SU-DHL-6 (cell line): Measurements from ENCODE around the gene PID1.

ENCODE experiments used
- H2AFZ ChIP-seq: fragments of 200-600 bp; sonication (generic); 2 replicates; pipeline ENCODE4 v1.6.1; 2014; ENCODE audit warnings: low read depth, mild to moderate bottlenecking, moderate library complexity, mixed read lengths, antibody characterized with exemption, low read length; ENCODE audit not compliant: severe bottlenecking
- H3F3A ChIP-seq: fragments of 200-600 bp; shearing (Covaris generic); 2 replicates; pipeline ENCODE4 v1.6.0; 2016; ENCODE audit warnings: antibody characterized with exemption, mild to moderate bottlenecking; ENCODE audit not compliant: insufficient read depth
- H3K27ac ChIP-seq: fragments of 200-600 bp; sonication (generic); 2 replicates; pipeline ENCODE4 v1.5.1; 2016; ENCODE audit warnings: low read depth, mild to moderate bottlenecking, low read length, moderate library complexity, mixed read lengths
- H3K27me3 ChIP-seq: fragments of 200-600 bp; sonication (generic), shearing (Covaris generic); 2 replicates; pipeline ENCODE4 v1.6.0; 2014; ENCODE audit warnings: mild to moderate bottlenecking, low read length
- H3K36me3 ChIP-seq: fragments of 200-600 bp; sonication (generic); 2 replicates; pipeline ENCODE4 v1.6.1; 2014; ENCODE audit warnings: mild to moderate bottlenecking, low read length, mixed read lengths
- H3K4me2 ChIP-seq: fragments of 300-600, 200-600 bp; shearing (Covaris generic), sonication (generic); 2 replicates; pipeline ENCODE4 v1.6.0; 2014; ENCODE audit warnings: low read length, low read depth, mild to moderate bottlenecking; ENCODE audit not compliant: poor library complexity, severe bottlenecking
- H3K4me3 ChIP-seq: fragments of 200-600 bp; sonication (generic); 2 replicates; pipeline ENCODE4 v1.5.1; 2014; ENCODE audit warnings: antibody characterized with exemption, low read length, mild to moderate bottlenecking, mixed read lengths; ENCODE audit not compliant: insufficient read depth, poor library complexity, severe bottlenecking
- H3K79me2 ChIP-seq: fragments of 200-600 bp; sonication (generic); 2 replicates; pipeline ENCODE4 v1.6.1; 2014; ENCODE audit warnings: mild to moderate bottlenecking, low read length, moderate library complexity; ENCODE audit not compliant: insufficient read depth
- H3K9ac ChIP-seq: fragments of 200-600 bp; sonication (generic); 2 replicates; pipeline ENCODE4 v1.7.0; 2014; ENCODE audit warnings: mild to moderate bottlenecking, low read length
- H3K9me2 ChIP-seq: fragments of 200-600 bp; sonication (generic); replicated peaks from 2 replicates; pipeline ENCODE4 v1.6.1; 2014; ENCODE audit warnings: low read length; ENCODE audit not compliant: insufficient read depth
- H3K9me3 ChIP-seq: fragments of 200-600 bp; sonication (generic); 2 replicates; pipeline ENCODE4 v1.6.1; 2014; ENCODE audit warnings: low read length, mixed read lengths; ENCODE audit not compliant: insufficient read depth
- H4K20me1 ChIP-seq: fragments of 200-600 bp; sonication (generic); 2 replicates; pipeline ENCODE4 v1.6.1; 2014; ENCODE audit warnings: low read depth, mild to moderate bottlenecking, antibody characterized with exemption, low read length, moderate library complexity, mixed read lengths
- CTCF ChIP-seq: fragments of 200-600 bp; sonication (generic); IDR thresholded peaks from one replicate; pipeline ENCODE4 v1.5.1; 2017; ENCODE audit warnings: antibody characterized with exemption, mild to moderate bottlenecking, low read length, moderate library complexity; ENCODE audit not compliant: insufficient read depth, poor library complexity, severe bottlenecking
- EZH2phosphoT487 ChIP-seq: fragments of 200-600 bp; sonication (generic), shearing (Covaris generic); conservative IDR thresholded peaks from 2 replicates; pipeline ENCODE4 v1.6.1; 2018; ENCODE audit warnings: mild to moderate bottlenecking, antibody characterized with exemption, low read length, moderate library complexity, mixed read lengths

Gene PID1

GRCh38 chr2:229104025-229104424 lies 167.1 kb downstream of the PID1 start:
- H3K79me2 ChIP-seq: no peaks in the 10 kb centered on the region
- no peak overlapping the region for H3K9ac ChIP-seq
- H3K36me3 ChIP-seq: no peaks in the 10 kb centered on the region
- no peaks in the 10 kb centered on the region for H4K20me1 ChIP-seq
- no peaks in the 10 kb centered on the region for H3K9me2 ChIP-seq
- no peak overlapping the region for H2AFZ ChIP-seq
- H3K9me3 ChIP-seq: no peaks in the 10 kb centered on the region
- no peaks in the 10 kb centered on the region for H3K27me3 ChIP-seq
- H3K4me3 ChIP-seq: no peak overlapping the region
- no peak overlapping the region for H3K4me2 ChIP-seq
- H3K27ac ChIP-seq: no peak overlapping the region
- no peaks in the 10 kb centered on the region for H3F3A ChIP-seq
- TF ChIP-seq EZH2phosphoT487 (no peak), CTCF (no peak)

DNA sequence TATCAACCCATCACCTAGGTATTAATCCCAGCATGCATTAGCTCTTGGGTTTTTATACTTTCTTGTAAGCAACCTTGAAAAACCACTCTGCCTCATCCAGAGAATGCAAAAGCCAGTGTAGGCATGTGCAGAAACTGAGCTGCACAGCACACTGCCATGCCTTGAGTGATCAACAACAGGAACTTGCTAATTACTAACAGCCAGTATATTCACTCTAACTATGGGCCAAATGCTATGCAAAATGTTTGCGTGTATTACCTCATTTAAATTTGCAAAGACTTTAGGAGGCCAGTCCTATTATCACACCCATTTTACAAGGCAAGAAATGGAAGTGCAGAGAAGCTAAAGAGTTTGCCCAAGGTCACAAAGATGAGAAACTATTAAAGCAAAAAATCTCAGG lies 169.8 kb downstream of the PID1 start:
- no peaks in the 10 kb centered on the region for H3K79me2 ChIP-seq
- no peaks in the 10 kb centered on the region for H3K9me2 ChIP-seq
- no peak overlapping the region for H3K4me2 ChIP-seq
- H3K9ac ChIP-seq: no peak overlapping the region
- H3K36me3 ChIP-seq: no peaks in the 10 kb centered on the region
- no peak overlapping the region for H3K27ac ChIP-seq
- H3K27me3 ChIP-seq: no peaks in the 10 kb centered on the region
- no peak overlapping the region for H2AFZ ChIP-seq
- no peak overlapping the region for H3K4me3 ChIP-seq
- TF ChIP-seq EZH2phosphoT487 (no peak), CTCF (no peak)
- H3K9me3 ChIP-seq: no peaks in the 10 kb centered on the region
- no peaks in the 10 kb centered on the region for H4K20me1 ChIP-seq
- H3F3A ChIP-seq: no peaks in the 10 kb centered on the region

DNA sequence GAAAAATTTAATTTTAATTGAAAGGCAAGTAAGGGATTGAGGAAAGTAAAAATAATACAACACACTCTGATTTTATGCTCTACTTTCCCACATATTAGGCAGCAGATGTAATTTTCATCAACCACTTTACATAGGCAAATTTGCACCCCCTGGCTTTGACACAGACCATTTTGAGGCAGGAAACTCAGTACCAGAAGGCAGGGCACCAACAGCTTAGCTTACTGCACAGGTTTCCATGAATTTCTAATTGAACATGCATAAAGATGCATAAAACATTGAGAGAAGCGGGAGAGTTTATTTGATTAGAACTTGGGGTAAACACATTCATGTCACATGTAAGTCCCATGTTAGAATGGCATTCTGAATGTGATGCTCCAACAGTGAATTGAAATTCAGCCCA lies 171.9 kb downstream of the PID1 start:
- TF ChIP-seq CTCF (no peak), EZH2phosphoT487 (no peak)
- Histone ChIP-seq H3K79me2 (no peaks in the 10 kb centered on the region), H3K36me3 (no peaks in the 10 kb centered on the region), H3K9ac (no peak overlapping the region), H3K27ac (no peak overlapping the region), H4K20me1 (no peaks in the 10 kb centered on the region), H2AFZ (no peak overlapping the region), H3K27me3 (no peaks in the 10 kb centered on the region), H3K9me3 (no peaks in the 10 kb centered on the region), H3K4me2 (no peak overlapping the region), H3K4me3 (no peak overlapping the region), H3F3A (no peaks in the 10 kb centered on the region), H3K9me2 (no peaks in the 10 kb centered on the region)

- no peaks in the 10 kb centered on the region for H3K27me3 ChIP-seq
- no peaks in the 10 kb centered on the region for H3K36me3 ChIP-seq
- H3K79me2 ChIP-seq: no peaks in the 10 kb centered on the region
- H3K27ac ChIP-seq: no peak overlapping the region
- H3K4me2 ChIP-seq: no peak overlapping the region
- H2AFZ ChIP-seq: no peak overlapping the region
- no peaks in the 10 kb centered on the region for H3K9me3 ChIP-seq
- H3K9ac ChIP-seq: no peak overlapping the region
- no peak overlapping the region for H3K4me3 ChIP-seq
- H3K9me2 ChIP-seq: no peaks in the 10 kb centered on the region
- no peaks in the 10 kb centered on the region for H3F3A ChIP-seq
- TF ChIP-seq EZH2phosphoT487 (no peak), CTCF (no peak)
- no peaks in the 10 kb centered on the region for H4K20me1 ChIP-seq
Measured at GRCh38 chr2:229098801-229099200, 172.3 kb downstream of the PID1 start.
